Measurements from ENCODE around the gene TRIM69. TPM values are rescaled to one million over a fixed set of nuclear protein-coding genes. Genes with fewer than 3 reads are reported as not detected.

Gene TRIM69
- total RNA-seq, 4 donors from 2014 or later = 7.3 to 13.6 (median 8.6) TPM

- DNase-seq (ENCODE audit: low spot score in 2 of 2) = no peak
These were observed 75.7 kb downstream of the TRIM69 start for GRCh38 chr15:44812029-44812517.

GRCh38 chr15:44813231-44813630, 76.9 kb downstream of the TRIM69 start:
- no peak overlapping the region for H3K4me3 ChIP-seq (ENCODE audit: low read depth, poor library complexity, severe bottlenecking)
- no peak for DNase-seq (ENCODE audit: low spot score in 2 of 2)
- intact Hi-C loops (cut with DNase I; ENCODE audit: low total_unique reads) = no loop called here
- TF ChIP-seq POLR2A (IDR thresholded peaks at IDR 0.05) = no peak
- TF ChIP-seq, protein P1, sequence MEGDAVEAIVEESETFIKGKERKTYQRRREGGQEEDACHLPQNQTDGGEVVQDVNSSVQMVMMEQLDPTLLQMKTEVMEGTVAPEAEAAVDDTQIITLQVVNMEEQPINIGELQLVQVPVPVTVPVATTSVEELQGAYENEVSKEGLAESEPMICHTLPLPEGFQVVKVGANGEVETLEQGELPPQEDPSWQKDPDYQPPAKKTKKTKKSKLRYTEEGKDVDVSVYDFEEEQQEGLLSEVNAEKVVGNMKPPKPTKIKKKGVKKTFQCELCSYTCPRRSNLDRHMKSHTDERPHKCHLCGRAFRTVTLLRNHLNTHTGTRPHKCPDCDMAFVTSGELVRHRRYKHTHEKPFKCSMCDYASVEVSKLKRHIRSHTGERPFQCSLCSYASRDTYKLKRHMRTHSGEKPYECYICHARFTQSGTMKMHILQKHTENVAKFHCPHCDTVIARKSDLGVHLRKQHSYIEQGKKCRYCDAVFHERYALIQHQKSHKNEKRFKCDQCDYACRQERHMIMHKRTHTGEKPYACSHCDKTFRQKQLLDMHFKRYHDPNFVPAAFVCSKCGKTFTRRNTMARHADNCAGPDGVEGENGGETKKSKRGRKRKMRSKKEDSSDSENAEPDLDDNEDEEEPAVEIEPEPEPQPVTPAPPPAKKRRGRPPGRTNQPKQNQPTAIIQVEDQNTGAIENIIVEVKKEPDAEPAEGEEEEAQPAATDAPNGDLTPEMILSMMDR (IDR thresholded peaks at IDR 0.05) = no peak
- 82 to 85% methylated on average over 3 of the region's 3 CpGs for WGBS, 2 donors

More at GRCh38 chr15:44812029-44812517, 75.7 kb downstream of the TRIM69 start:
- no peak for TF ChIP-seq POLR2A (IDR thresholded peaks at IDR 0.05)
- TF ChIP-seq, protein P1 (IDR thresholded peaks at IDR 0.05) = no peak
- intact Hi-C loops (cut with DNase I; ENCODE audit: low total_unique reads) = no loop called here
- no peak overlapping the region for H3K4me3 ChIP-seq (ENCODE audit: low read depth, poor library complexity, severe bottlenecking)
- WGBS, 2 donors = 37 to 53% methylated on average over 5 of the region's 5 CpGs

Other genes starting within 250 kb of the TRIM69 start
- gene EIF3J, start 199.4 kb upstream of the TRIM69 start, total RNA-seq = 10 to 100 TPM; 35.1 to 45.2 (median 42.3) TPM
- 100 to 1,000 TPM in 1 of 4 donors, 10 to 100 TPM in 3; 78.1 to 118 (median 89.7) TPM for gene SPG11, start 72.9 kb upstream of the TRIM69 start, total RNA-seq
- 1 to 10 TPM in 1 of 4 donors, under 1 TPM in 3; 0.30 to 1.4 (median 0.33) TPM for gene PATL2, start 25.2 kb upstream of the TRIM69 start, total RNA-seq
- 1,000 to 10,000 TPM; 2,406 to 3,013 (median 2,777) TPM for gene B2M, start 25.0 kb upstream of the TRIM69 start, total RNA-seq
- gene TERB2, start 220.2 kb downstream of the TRIM69 start, total RNA-seq = not detected